NCI-H1092 treated with DMSO at 0.1 percent for 48 hours (cell line): ENCODE measurements around the gene RNF11.
A peak's percentile ranks its signal among the peaks of the same experiment; 100 is the strongest.

Experiments
- DNase-seq: peaks from one replicate; lab custom pipeline; 2025; lab: John Stamatoyannopoulos, UW

The RNF11 gene

DNA sequence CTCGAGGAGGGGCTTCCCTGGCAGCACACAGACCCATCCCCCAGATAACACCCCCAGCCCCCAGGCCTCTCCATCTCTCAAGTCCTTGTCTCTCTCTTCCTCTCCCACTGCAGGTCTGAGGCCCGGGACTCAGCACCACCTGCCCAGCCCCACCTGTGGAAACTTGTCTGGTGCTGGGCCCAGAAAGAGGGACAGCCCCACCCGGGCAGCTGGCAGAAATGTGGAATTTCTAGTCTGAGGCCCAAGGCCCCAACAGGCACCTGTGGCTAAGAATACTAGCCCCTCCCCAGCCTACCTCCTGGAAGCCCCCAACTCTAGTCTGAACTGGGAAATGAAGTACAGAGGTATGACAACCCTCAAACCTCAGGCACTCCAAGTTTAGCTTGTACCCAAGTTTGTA is 78.9 kb downstream of the RNF11 start:
- no peak for DNase-seq

- DNase-seq = peak; percentile 49
These were observed 80.2 kb downstream of the RNF11 start for GRCh38 chr1:51316113-51316845.

GRCh38 chr1:51316846-51317120 is 80.7 kb downstream of the RNF11 start:
- DNase-seq = no peak

DNA sequence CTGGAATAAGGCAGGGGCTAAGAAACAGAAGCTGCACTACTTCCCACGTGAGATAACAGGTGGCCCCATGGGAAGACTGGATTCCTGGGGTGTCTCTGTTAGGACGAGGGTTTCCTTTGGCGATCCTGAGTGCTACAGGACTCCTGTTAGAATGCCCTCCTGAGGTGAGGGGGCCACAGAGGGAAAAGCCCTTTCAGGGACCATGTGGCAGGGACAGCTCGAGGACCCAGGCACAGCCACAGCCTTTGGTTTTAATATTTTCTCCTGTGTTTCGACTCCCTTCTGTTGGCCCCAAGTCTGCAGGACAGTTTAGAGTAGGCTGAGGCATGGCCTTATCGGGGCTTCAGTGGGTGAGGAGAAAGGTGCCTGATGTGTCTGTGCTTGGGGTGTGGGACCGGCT is 81.7 kb downstream of the RNF11 start:
- DNase-seq = no peak

GRCh38 chr1:51320967-51321923 is 85.2 kb downstream of the RNF11 start:
- DNase-seq = no peak

- DNase-seq = no peak
These were observed 85.8 kb downstream of the RNF11 start for GRCh38 chr1:51321924-51322280.

DNA sequence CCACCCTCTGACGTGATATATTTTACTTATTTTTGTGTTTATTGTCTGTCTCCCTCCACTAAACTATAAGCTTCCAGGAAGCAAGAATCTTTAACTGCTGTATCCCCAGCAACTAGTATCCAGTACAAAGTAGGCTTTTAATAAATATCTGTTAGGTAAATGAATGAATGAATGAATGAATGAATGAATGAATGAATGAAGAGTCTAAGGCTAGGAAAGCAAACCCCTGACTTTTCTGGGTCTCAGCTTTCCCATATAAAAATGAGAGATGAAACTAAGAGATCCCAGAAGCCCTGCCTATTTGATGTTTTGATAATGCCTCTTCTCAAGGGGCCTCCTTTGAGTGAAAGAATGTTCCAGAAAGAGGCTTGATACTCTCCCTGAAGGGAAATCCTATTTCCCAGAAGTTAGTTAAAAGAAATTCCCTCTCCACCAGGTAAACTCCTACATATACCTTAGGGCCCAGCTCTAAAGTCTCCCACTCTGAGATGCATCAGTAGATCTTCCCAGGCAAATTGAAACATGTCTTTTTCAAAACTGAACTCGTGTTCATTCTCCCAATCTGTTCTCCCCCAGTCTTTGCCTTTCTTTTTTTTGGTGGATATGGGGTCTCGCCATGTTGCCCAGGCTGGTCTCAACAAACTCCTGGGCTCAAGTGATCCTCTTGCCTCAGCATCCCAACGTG is 86.5 kb downstream of the RNF11 start:
- no peak for DNase-seq
